A673 (cell line): ENCODE results near the gene POTEE. TPM values are rescaled to one million over a fixed set of nuclear protein-coding genes. Genes with fewer than 3 reads are reported as not detected.
"Not testable (repeated sequence)": the region's sequence is repeated elsewhere in the genome, so short reads cannot be mapped to it uniquely, and the experiment has no call there.

ENCODE experiments used
- Bru-seq: library from RNA; stranded (reverse); fragments of 400-500 nt; gene quantifications from one replicate; lab custom pipeline; 2021; lab: Mats Ljungman, UMichigan
- BruChase-seq, 2 experiments: library from RNA; stranded (reverse); fragments of 400-500 nt; gene quantifications; one replicate each; lab custom pipeline; 2021; lab: Mats Ljungman, UMichigan
- BruUV-seq: library from RNA; stranded (reverse); fragments of 400-500 nt; replicated peaks from 2 replicates; lab custom pipeline; 2021; lab: Mats Ljungman, UMichigan
- CTCF ChIA-PET: fragments of 300-600 bp; sonication (Branson Sonifier 250); formaldehyde crosslinking; loops from one replicate; lab custom pipeline; 2022; ENCODE audit warnings: antibody characterized with exemption; lab: Charles Lee
- POLR2A ChIA-PET: fragments of 300-600 bp; sonication (Branson Sonifier 250); formaldehyde crosslinking; loops from one replicate; lab custom pipeline; 2022; ENCODE audit warnings: antibody characterized with exemption; ENCODE audit not compliant: low non-redundant PET; lab: Charles Lee
- DNase-seq: peaks from one replicate; pipeline ENCODE4 v3.0.0-alpha.2; 2015; ENCODE audit warnings: low spot score
- H3K27ac ChIP-seq: fragments of 200-600 bp; sonication (generic); 2 replicates; pipeline ENCODE4 v1.5.1; 2016; ENCODE audit warnings: mixed run types, low read depth, mild to moderate bottlenecking, mixed read lengths, antibody characterized with exemption, low read length; ENCODE audit not compliant: poor library complexity, severe bottlenecking
- H3K27me3 ChIP-seq: fragments of 200-600 bp; sonication (generic); replicated peaks from 2 replicates; pipeline ENCODE4 v1.6.1; 2017; ENCODE audit warnings: mixed run types, low read depth, mild to moderate bottlenecking, mixed read lengths, antibody characterized with exemption, low read length; ENCODE audit not compliant: insufficient read depth, poor library complexity
- H3K36me3 ChIP-seq: fragments of 200-600 bp; sonication (generic); 2 replicates; pipeline ENCODE4 v1.6.1; 2016; ENCODE audit warnings: mixed run types, mild to moderate bottlenecking, mixed read lengths, antibody characterized with exemption, low read length; ENCODE audit not compliant: insufficient read depth, poor library complexity, severe bottlenecking
- H3K4me1 ChIP-seq: fragments of 200-600 bp; sonication (generic); 2 replicates; pipeline ENCODE4 v1.6.1; 2017; ENCODE audit warnings: mixed run types, mild to moderate bottlenecking, mixed read lengths, antibody characterized with exemption, low read length; ENCODE audit not compliant: insufficient read depth, poor library complexity, severe bottlenecking
- H3K4me3 ChIP-seq: fragments of 200-600 bp; sonication (generic); 2 replicates; pipeline ENCODE4 v1.5.1; 2016; ENCODE audit warnings: low read depth, mixed run types, mild to moderate bottlenecking, mixed read lengths, low read length; ENCODE audit not compliant: poor library complexity, severe bottlenecking
- H3K9me3 ChIP-seq: fragments of 200-600 bp; sonication (generic); 2 replicates; pipeline ENCODE4 v1.6.1; 2016; ENCODE audit warnings: mixed run types, low read depth, mild to moderate bottlenecking, mixed read lengths, antibody characterized with exemption, low read length; ENCODE audit not compliant: poor library complexity, severe bottlenecking
- CTCF ChIP-seq: fragments of 300-800, 200-600 bp; sonication (generic); conservative IDR thresholded peaks from 2 replicates; pipeline ENCODE4 v1.5.1; 2017; ENCODE audit warnings: low read depth, mild to moderate bottlenecking, antibody characterized with exemption, low read length, moderate library complexity, mixed read lengths
- EZH2 ChIP-seq: fragments of 200-600 bp; sonication (generic); IDR thresholded peaks from 2 replicates; pipeline ENCODE4 v1.6.1; 2017; ENCODE audit warnings: borderline replicate concordance, low read depth, mild to moderate bottlenecking, mixed read lengths, antibody characterized with exemption, low read length; ENCODE audit not compliant: poor library complexity, severe bottlenecking
- intact Hi-C: fragments of 100-400 bp; cut with micrococcal nuclease; formaldehyde crosslinking; loops from one replicate; pipeline ENCODE4 v1.10.0; 2022; ENCODE audit not compliant: unreplicated experiment
- long read RNA-seq: library from polyadenylated mRNA; stranded (forward); transcript quantifications from one replicate; pipeline ENCODE4 v2.0.0, GENCODE V29; 2022
- total RNA-seq: library from RNA; stranded (reverse); gene quantifications from 2 replicates; pipeline ENCODE4 v1.2.3, GENCODE V29; 2021

The POTEE gene
- total RNA-seq (0.07 and 0.09 TPM in 2 replicates), Bru-seq, nascent RNA (percentile 4 among the genes with signal in this experiment), BruChase-seq, experiment 1, labeled RNA remaining after a 2-hour chase (not detected), BruChase-seq, experiment 2, labeled RNA remaining after a 6-hour chase (percentile 13 among the genes with signal in this experiment)
- long read RNA-seq, result 0 reads

- POLR2A ChIA-PET, intact Hi-C loops, H3K9me3 ChIP-seq, H3K4me3 ChIP-seq, H3K27ac ChIP-seq, H3K36me3 ChIP-seq, BruUV-seq, H3K27me3 ChIP-seq, CTCF ChIA-PET, H3K4me1 ChIP-seq, DNase-seq: not testable (repeated sequence)
These were observed at the start of gene POTEE for GRCh38 chr2:131209030-131209772. TSS of gene POTEE (plus strand) at chr2:131209536. CDS start at chr2:131218403, 8,867 bp downstream.

GRCh38 chr2:131165562-131165961, 43.8 kb upstream of the POTEE start:
- H3K4me3 ChIP-seq, POLR2A ChIA-PET, H3K36me3 ChIP-seq, DNase-seq, BruUV-seq, intact Hi-C loops, CTCF ChIA-PET, H3K27ac ChIP-seq, H3K4me1 ChIP-seq, H3K27me3 ChIP-seq, H3K9me3 ChIP-seq: not testable (repeated sequence)

- H3K9me3 ChIP-seq, result no peaks in the 10 kb centered on the region
- BruUV-seq, result no TSS peak
- no peak overlapping the region for H3K27ac ChIP-seq
- no peaks in the 10 kb centered on the region for H3K36me3 ChIP-seq
- H3K4me1 ChIP-seq, result no peaks in the 10 kb centered on the region
- ChIA-PET CTCF (no interaction called here), POLR2A (no interaction called here)
- intact Hi-C loops, result no loop called here
- no peaks in the 10 kb centered on the region for H3K27me3 ChIP-seq
- H3K4me3 ChIP-seq, result no peak overlapping the region
- TF ChIP-seq EZH2 (no peak), CTCF (no peak)
- DNase-seq, result no peak
These were observed 40.8 kb upstream of the POTEE start for GRCh38 chr2:131168538-131168937.

- DNase-seq, CTCF ChIA-PET, BruUV-seq, POLR2A ChIA-PET, H3K9me3 ChIP-seq, H3K4me1 ChIP-seq, H3K4me3 ChIP-seq, H3K36me3 ChIP-seq, H3K27ac ChIP-seq, intact Hi-C loops: not testable (repeated sequence)
- H3K27me3 ChIP-seq, result peaks cover 26% of the 10 kb centered on the region
These were observed 31.3 kb upstream of the POTEE start for GRCh38 chr2:131178050-131178449.

- H3K9me3 ChIP-seq, H3K36me3 ChIP-seq, H3K27ac ChIP-seq, POLR2A ChIA-PET, BruUV-seq, intact Hi-C loops, H3K4me1 ChIP-seq, CTCF ChIA-PET, H3K4me3 ChIP-seq, DNase-seq: not testable (repeated sequence)
- peaks cover 26% of the 10 kb centered on the region for H3K27me3 ChIP-seq
These were observed 30.5 kb upstream of the POTEE start for GRCh38 chr2:131178721-131179418.

- H3K27me3 ChIP-seq, result peaks cover 18% of the 10 kb centered on the region
- H3K36me3 ChIP-seq, H3K9me3 ChIP-seq, H3K27ac ChIP-seq, H3K4me1 ChIP-seq, POLR2A ChIA-PET, intact Hi-C loops, DNase-seq, H3K4me3 ChIP-seq, BruUV-seq, CTCF ChIA-PET: not testable (repeated sequence)
These were observed 27.9 kb upstream of the POTEE start for GRCh38 chr2:131181451-131181850.
